ENCODE data around the gene MASP2. TPM values are rescaled to one million over a fixed set of nuclear protein-coding genes. Genes with fewer than 3 reads are reported as not detected.
A peak's percentile ranks its signal among the peaks of the same experiment; 100 is the strongest.
"Not testable (repeated sequence)": the region's sequence is repeated elsewhere in the genome, so short reads cannot be mapped to it uniquely, and the experiment has no call there.

MASP2 gene
- polyA plus RNA-seq, 1 of the 3 experiments (the other 2 are of a cell fraction), result not detected

DNA sequence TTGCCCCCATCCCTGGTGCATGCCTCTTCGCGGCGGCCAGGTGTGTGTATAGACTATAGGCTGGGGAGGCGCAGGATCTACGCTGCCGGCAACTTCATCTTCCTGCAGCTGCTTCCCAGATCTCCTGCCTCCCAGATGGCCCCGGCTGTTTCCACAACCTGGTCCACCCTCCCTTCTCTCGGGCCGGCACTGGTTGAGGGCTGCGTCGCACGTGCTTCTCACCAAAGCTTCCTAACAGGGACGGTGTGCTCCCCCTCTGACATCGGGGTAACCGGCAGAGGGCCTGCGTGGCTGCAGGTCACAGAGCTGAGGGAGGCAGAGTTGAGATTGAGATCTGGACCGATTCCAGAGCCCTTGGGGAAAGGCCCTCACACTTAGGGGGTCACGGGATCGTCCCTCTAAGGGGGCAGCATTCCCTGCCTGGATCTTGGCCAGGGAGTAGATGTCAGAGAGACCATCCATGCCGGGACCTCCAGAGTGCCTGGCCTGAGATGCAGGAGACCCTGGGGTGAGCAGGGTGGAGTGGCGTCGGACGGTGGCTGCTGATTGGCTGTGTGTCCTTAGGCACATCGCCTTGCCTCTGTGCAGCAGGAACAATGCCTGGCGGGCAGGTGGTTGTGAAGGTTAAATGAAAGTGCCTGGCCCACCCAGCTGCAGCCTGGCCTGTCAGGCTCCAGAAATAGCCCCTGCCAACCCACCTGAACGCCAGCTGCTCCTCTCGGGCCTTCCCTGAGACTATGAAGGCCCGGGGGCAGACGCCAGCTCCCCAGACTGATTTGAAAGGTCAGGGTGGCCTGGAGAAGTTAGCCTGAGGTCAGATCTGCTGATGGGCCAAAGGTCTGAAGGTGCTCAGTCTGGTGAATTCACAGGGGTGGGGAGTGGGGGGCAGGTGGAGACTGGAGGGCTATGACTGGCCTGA is 6.1 kb upstream of the MASP2 start (continued):
- TF ChIP-seq SMC3 (IDR thresholded peaks at IDR 0.05; ENCODE audit: low read depth, low read length), result no peak

DNA sequence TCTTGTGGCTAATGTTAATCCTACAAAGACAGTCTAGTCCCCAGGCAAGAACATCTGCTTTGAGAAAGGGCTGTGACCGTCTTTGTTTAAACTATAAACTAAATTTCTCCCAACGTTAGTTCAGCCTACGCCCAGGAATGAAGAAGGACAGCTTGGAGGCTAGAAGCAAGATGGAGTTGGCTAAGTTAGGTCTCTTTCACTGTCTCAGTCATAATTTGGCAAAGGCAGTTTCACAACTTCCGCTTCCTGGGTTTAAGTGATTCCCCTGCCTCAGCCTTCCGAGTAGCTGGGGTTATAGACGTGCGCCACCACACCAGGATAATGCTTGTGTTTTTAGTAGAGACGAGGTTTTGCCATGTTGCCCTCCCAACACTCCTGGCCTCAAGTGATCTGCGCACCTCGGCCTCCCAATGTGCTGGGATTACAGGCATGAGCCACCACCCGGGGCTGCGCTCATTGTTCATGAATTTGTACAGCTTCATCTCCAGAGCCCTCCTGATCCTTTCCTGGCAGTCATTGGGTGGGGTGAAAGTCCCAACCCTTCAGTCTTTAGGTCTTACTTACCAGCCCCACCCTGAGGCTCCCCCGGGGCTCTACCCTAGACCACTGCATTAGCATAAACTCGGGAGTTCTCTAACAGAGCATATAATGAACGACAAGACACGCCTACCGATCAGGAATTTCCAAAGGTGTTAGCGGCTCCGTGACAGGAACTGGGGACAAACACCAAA is 4.9 kb upstream of the MASP2 start:
- H3K4me2 ChIP-seq, result no peak overlapping the region
- CTCF ChIA-PET, result interaction anchor here (0.7 to 10.0 kb wide), 8 partner anchors 9 to 558 kb away, joined by 3 to 118 read pairs (median 3); no protein-coding TSS in a partner anchor
- no peaks in the 10 kb centered on the region for H3K79me2 ChIP-seq (ENCODE audit: insufficient read depth)
- WGBS (ENCODE audit: low lambda C conversion rate), result 94% methylated on average over 19 of the region's 19 CpGs
- no peaks in the 10 kb centered on the region for H3F3A ChIP-seq (replicated peaks; ENCODE audit: insufficient read depth)
- no peak for TF ChIP-seq TEAD4 (IDR thresholded peaks at IDR 0.05; ENCODE audit: borderline replicate concordance, insufficient read depth)
- TF ChIP-seq SIN3A (IDR thresholded peaks at IDR 0.05; ENCODE audit: borderline replicate concordance, low read depth, low read length), result no peak
- TF ChIP-seq TAF1 (IDR thresholded peaks at IDR 0.05; ENCODE audit: borderline replicate concordance, low read depth, low read length), result no peak
- no peak for TF ChIP-seq POLR2AphosphoS5 (IDR thresholded peaks at IDR 0.05; ENCODE audit: low read depth, low read length)
- TF ChIP-seq, protein P1, sequence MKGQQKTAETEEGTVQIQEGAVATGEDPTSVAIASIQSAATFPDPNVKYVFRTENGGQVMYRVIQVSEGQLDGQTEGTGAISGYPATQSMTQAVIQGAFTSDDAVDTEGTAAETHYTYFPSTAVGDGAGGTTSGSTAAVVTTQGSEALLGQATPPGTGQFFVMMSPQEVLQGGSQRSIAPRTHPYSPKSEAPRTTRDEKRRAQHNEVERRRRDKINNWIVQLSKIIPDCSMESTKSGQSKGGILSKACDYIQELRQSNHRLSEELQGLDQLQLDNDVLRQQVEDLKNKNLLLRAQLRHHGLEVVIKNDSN (IDR thresholded peaks at IDR 0.05; ENCODE audit: borderline replicate concordance, low read depth), result no peak
- no peaks in the 10 kb centered on the region for H3K27me3 ChIP-seq (ENCODE audit: insufficient read depth)
- no peak for DNase-seq
- POLR2A ChIA-PET, result interaction anchor here (0.9 to 1.9 kb wide), 2 partner anchors 9 to 15 kb away, joined by 4 to 7 read pairs; no protein-coding TSS in a partner anchor
- H3K9ac ChIP-seq, result no peak overlapping the region
- H3K9me3 ChIP-seq, result no peaks in the 10 kb centered on the region
- peaks cover 0 to 17% of the 10 kb centered on the region in 2 experiments; a peak in 1 of 4 replicates for H3K4me1 ChIP-seq (ENCODE audit: control insufficient read depth in 1 of 2, insufficient read depth in 2 of 2, low read depth in 1 of 2, low read length in 1 of 2)
- no peaks in the 10 kb centered on the region for H3K9me2 ChIP-seq
- H3K36me3 ChIP-seq (replicated peaks in 1 of 2; ENCODE audit: control insufficient read depth in 1 of 2, insufficient read depth in 2 of 2, low read length in 1 of 2), result peaks cover 0 to 14% of the 10 kb centered on the region in 2 experiments
- no peak overlapping the region for H2AFZ ChIP-seq (ENCODE audit: low read depth)
- peaks cover 4% of the 10 kb centered on the region; the same call in 1 of the 2 replicates for H4K20me1 ChIP-seq (ENCODE audit: insufficient read depth)
- H3K27ac ChIP-seq (ENCODE audit: low read depth in 2 of 2, low read length in 1 of 2), result peak overlapping the region in 1 of 2 experiments; percentile 76; a peak in 2 of 4 replicates
- no peak overlapping the region for H3K4me3 ChIP-seq (ENCODE audit: low read depth in 2 of 2, low read length in 1 of 2)

DNA sequence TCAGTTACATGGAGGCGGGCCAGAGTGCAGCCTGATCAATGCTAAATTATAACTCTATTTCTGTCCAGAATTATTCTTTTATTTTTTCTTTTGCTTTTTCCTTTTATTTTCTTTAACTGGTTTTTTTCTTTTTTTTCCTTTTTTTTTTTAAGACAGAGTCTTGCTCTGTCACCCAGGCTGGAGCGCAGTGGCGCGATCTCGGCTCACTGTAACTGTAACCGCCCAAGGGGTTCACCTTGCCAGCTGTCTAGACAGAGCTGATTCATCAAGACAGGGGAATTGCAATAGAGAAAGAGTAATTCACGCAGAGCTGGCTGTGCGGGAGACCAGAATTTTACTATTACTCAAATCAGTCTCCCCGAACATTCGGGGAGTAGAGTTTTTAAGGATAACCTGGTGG is 4.1 kb upstream of the MASP2 start:
- H3K27me3 ChIP-seq (ENCODE audit: insufficient read depth); H3K27ac ChIP-seq (ENCODE audit: low read depth in 2 of 2, low read length in 1 of 2); H4K20me1 ChIP-seq (ENCODE audit: insufficient read depth); H3K36me3 ChIP-seq (replicated peaks in 1 of 2; ENCODE audit: control insufficient read depth in 1 of 2, insufficient read depth in 2 of 2, low read length in 1 of 2); DNase-seq; H3K4me2 ChIP-seq; H3K9me3 ChIP-seq; H3K9ac ChIP-seq; H3F3A ChIP-seq (replicated peaks; ENCODE audit: insufficient read depth); H2AFZ ChIP-seq (ENCODE audit: low read depth); H3K4me3 ChIP-seq (ENCODE audit: low read depth in 2 of 2, low read length in 1 of 2); H3K9me2 ChIP-seq; H3K79me2 ChIP-seq (ENCODE audit: insufficient read depth): not testable (repeated sequence)
- POLR2A ChIA-PET, result interaction anchor here (0.9 to 1.9 kb wide), 2 partner anchors 10 to 14 kb away, joined by 4 to 7 read pairs; no protein-coding TSS in a partner anchor
- 90% methylated on average over 10 of the region's 10 CpGs for WGBS (ENCODE audit: low lambda C conversion rate)
- H3K4me1 ChIP-seq (ENCODE audit: control insufficient read depth in 1 of 2, insufficient read depth in 2 of 2, low read depth in 1 of 2, low read length in 1 of 2), result peaks cover 0 to 17% of the 10 kb centered on the region in 2 experiments; a peak in 1 of 4 replicates
- CTCF ChIA-PET, result interaction anchor here (0.9 to 10.0 kb wide), 3 partner anchors 13 to 191 kb away, joined by 3 to 118 read pairs (median 3); no protein-coding TSS in a partner anchor

Data from SK-N-SH (cell line).